GM21528 (cell line): ENCODE data around the gene EDIL3.
"Not testable (repeated sequence)": the region's sequence is repeated elsewhere in the genome, so short reads cannot be mapped to it uniquely, and the experiment has no call there.

ENCODE experiments used
- ATAC-seq: cut with Tn5 transposase; IDR thresholded peaks from one replicate; pipeline ENCODE4 v1.9.1; 2021; ENCODE audit warnings: mild to moderate bottlenecking, moderate library complexity; ENCODE audit not compliant: unreplicated experiment, low FRiP score

The EDIL3 gene

DNA sequence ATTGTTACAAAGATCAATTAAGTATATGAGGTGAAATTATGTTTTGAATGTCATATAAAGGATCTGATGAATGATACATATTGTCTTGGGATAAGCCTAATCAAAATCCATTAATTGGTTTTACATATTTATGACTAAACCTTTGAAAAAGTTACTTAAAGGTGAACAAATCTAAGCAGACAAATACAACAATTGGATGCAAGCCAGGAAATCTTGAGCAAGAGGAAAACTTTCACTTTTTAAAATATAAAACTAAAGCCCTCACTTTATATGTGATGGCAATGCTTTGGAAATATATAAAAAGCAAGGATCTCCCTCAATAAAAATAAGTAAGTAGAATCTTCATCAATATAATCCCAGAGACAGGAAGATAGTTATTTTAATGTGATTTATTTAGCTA lies 80.1 kb downstream of the EDIL3 start:
- ATAC-seq: no peak

- ATAC-seq: no peak
Observed at GRCh38 chr5:84303315-84303714, 81.4 kb downstream of the EDIL3 start.

DNA sequence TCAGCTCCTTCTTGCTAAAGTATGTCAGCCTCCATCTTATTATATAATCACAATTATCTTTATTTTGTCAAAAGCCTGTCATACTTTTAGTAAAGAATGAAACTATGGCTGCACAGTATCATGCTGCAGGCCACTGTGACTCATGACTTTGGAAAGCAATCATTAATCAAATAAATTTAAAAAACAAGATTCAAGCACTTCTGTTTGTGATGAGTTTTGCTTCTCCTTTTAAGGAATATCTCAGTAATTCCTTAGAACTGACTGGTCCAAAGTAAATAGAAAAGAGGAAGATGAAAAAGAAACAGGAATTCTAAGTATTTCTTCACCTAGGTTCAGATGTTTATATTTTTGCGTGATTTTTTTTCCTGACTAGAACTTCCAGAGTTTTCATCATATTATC lies 83.1 kb downstream of the EDIL3 start:
- ATAC-seq: no peak

GRCh38 chr5:84299959-84300358 lies 84.7 kb downstream of the EDIL3 start:
- ATAC-seq: no peak

- no peak for ATAC-seq
Observed at GRCh38 chr5:84298628-84299027, 86.1 kb downstream of the EDIL3 start.

GRCh38 chr5:84297641-84298040 lies 87.0 kb downstream of the EDIL3 start:
- not testable (repeated sequence) for ATAC-seq

GRCh38 chr5:84292788-84293653 lies 91.7 kb downstream of the EDIL3 start:
- ATAC-seq: no peak

DNA sequence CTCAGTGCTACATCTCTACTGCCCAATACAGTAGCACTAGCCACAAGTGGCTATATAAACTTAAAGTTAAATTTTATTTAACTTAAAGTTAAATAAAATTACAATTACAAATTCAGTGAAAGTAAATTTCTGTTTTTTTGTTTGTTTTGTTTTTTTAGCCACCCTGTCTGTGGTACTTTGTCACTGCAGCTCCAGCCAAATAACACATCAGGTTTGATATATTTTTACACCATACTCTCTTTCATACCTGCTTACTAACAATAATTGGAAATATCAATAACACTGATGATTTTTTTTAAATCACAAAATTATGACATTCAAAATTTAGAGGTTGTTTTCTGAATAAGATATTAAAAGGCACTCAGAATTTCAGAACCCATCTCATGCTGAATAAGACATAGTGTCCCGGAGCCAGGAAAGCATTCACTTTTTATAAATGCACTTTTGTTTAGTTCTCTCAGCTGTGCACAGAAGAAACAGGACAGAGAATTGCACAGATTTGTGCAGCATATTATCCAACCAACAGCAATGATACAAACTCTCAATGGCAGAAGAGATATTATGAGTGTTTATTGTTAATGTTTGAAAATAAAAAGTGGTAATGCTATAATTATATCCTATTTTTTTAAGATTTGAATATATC lies 92.6 kb downstream of the EDIL3 start:
- no peak for ATAC-seq

DNA sequence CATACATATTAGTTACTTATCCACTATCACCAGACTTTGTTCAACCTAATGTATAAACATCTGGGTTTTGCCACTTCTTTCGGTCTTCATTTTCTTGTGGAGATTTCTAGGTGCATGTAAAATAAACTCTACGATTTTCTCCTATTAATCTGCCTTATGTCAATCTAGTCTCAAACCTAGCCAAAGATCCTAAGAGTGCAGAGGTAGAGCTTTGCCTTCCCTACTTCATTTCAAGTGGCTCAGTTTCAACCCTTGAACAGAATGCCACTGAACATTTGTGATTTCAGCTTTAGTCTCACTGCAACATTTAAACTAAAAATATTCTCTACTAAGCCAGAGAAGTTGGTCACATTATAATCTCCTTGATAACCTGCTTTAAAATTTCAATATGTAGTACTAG lies 94.0 kb downstream of the EDIL3 start:
- no peak for ATAC-seq

DNA sequence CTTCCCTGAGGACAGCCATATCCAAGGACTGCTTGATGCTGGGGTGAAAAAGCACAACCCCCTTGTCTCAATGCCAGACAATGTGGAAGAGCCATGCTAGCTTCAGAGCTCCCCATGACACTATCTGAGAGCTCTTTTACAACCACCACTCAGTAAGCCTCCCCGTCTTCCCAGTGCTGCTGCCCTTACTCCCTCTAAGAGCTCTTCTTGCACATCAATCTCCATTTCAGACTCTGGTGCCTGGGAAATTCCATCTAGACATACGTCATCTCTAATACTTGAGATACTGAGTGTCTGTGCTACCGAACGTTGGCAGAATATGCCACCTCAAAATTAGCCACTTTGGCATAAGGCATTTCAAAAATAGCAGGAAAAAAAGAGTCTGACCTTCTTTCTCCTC lies 94.5 kb downstream of the EDIL3 start:
- ATAC-seq: no peak

- peak; percentile 64 for ATAC-seq
Observed at GRCh38 chr5:84287951-84288350, 96.7 kb downstream of the EDIL3 start.

- ATAC-seq: no peak
Observed at GRCh38 chr5:84286662-84287061, 98.0 kb downstream of the EDIL3 start.

- no peak for ATAC-seq
Observed at GRCh38 chr5:84285641-84286637, 98.7 kb downstream of the EDIL3 start.

- ATAC-seq: no peak
Observed at GRCh38 chr5:84281383-84281782, 103.3 kb downstream of the EDIL3 start.

- ATAC-seq: no peak
Observed at GRCh38 chr5:84279234-84279633, 105.4 kb downstream of the EDIL3 start.

DNA sequence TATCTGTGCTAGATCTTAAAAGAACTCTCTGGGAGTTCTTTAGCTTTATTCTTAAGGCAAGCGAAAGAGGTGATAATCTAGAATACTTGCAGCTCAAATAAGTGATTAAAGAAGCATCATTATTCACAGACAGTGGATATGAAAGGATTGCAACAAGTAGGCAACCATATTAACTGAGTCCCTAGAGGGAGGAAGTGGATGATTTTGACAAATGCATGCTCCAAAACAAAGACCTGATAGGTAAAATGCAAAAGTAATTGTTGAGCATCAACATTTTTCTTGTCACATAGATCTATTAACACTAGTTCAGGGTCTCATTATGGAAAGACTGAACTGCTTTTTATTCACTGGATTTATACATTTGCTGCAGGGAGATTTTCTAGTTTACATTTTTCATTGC lies 109.1 kb downstream of the EDIL3 start:
- ATAC-seq: no peak

DNA sequence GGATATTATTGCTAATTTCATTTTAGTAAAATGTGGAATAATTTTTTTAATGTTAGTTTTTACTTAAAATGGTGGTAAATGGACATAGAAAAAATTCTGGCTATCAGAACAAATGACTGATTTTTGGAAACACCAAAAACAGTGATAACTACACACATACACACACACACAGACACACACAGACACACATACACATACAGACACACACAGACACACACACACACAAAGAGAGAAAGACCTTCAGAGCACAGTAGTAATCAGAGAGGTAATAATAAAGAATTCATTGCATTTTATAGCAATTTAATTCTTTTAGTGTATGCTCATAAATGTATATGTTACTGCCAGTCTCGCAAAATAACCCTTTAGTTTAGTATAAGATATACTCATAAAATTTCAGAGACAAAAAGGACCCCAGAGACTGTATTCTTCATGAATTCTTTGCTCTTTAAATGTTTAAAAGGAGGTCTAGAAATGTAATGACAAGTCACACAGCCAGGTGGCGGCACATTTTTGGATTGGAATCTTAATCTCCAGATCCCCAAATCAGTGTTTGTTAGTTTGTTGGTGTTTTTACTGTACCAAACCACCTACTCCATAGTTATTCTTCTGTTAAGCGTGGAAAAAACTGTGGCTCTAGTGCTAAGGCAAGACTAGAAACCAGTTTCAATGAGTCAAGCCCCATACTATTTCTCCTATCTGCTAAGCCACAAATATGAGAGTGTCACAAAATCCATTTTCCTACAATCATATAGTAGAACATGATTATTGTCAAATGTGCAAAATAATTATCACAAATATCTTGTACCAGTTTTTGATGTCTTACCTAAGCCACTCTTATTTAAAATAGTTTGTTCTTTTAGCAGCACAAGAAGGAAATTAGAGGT lies 109.9 kb downstream of the EDIL3 start:
- ATAC-seq: no peak

GRCh38 chr5:84273517-84273883 lies 111.2 kb downstream of the EDIL3 start:
- no peak for ATAC-seq

GRCh38 chr5:84272771-84273516 lies 111.7 kb downstream of the EDIL3 start:
- ATAC-seq: no peak
